ENCODE results near the gene EGR4. TPM values are rescaled to one million over a fixed set of nuclear protein-coding genes. Genes with fewer than 3 reads are reported as not detected.

The EGR4 gene
- total RNA-seq, 1 donor from 2014 or later, result not detected

GRCh38 chr2:73291093-73291460 lies 2.3 kb downstream of the EGR4 start:
- Histone ChIP-seq H3K4me3 (peak overlapping the region in 1 of 2 donors; percentile 24), H3K27me3 (peaks cover 20% of the 10 kb centered on the region), H3K27ac (no peak overlapping the region), H3K9me3 (no peaks in the 10 kb centered on the region), H3K36me3 (no peaks in the 10 kb centered on the region), H3K4me1 (peaks cover 20% of the 10 kb centered on the region)
- intact Hi-C loops (cut with DNase I), result no loop called here
- DNase-seq (ENCODE audit: extremely low spot score in 2 of 2), result peak in 1 of 2 donors; percentile 58
- TF ChIP-seq POLR2AphosphoS5 (IDR thresholded peaks at IDR 0.05; ENCODE audit: insufficient read depth in 1 of 2, low read depth in 1 of 2), result no peak
- TF ChIP-seq POLR2A (IDR thresholded peaks at IDR 0.05), result no peak
- TF ChIP-seq CTCF (IDR thresholded peaks at IDR 0.05), result no peak

DNA sequence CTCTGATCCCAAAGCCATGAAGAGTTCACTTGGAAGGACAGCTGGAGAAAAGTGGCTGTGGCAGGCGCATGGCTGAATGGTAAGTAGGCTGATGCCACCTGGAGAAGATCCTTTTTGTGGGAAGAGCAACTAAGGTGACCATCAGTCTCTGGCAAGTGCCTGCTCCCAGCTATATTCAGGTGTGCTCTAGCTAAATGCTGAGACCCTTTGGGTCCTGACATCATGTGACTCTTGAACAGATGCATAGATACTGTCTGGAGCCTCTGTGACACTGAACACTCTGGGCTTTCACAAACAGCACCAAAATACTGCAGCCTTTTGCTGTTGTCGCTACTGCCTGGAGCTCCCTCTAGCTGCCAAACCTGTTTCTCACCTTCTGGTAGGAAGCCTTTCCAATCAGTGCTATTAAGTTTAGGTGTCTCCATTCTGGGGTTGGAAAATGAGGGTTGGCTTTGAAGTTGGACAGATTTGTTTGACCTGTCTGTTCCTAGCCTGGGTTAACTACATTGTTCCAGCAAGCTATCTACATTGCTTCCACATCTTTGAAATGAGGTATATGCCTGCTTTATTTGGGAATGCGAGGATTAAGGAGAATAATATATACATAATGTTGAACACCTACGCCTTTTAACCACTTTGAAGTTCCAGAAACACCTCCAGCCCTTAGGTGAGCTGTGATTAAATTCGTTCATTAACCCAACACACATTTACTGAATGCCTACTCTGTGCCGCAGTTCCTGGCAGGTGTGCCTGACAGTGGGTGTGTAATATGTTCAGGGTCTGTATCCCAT lies 3.1 kb downstream of the EGR4 start:
- Histone ChIP-seq H3K4me3 (no peak overlapping the region), H3K36me3 (no peaks in the 10 kb centered on the region), H3K9me3 (no peaks in the 10 kb centered on the region), H3K4me1 (peaks cover 21% of the 10 kb centered on the region), H3K27ac (no peak overlapping the region), H3K27me3 (peaks cover 20% of the 10 kb centered on the region)
- TF ChIP-seq POLR2A (IDR thresholded peaks at IDR 0.05) (no peak), POLR2AphosphoS5 (IDR thresholded peaks at IDR 0.05; ENCODE audit: insufficient read depth in 1 of 2, low read depth in 1 of 2) (no peak), CTCF (IDR thresholded peaks at IDR 0.05) (no peak)
- intact Hi-C loops (cut with DNase I), result no loop called here
- peak in 1 of 2 donors; percentile 79 for DNase-seq (ENCODE audit: extremely low spot score in 2 of 2)

- H3K27ac ChIP-seq, result no peak overlapping the region
- intact Hi-C loops (cut with DNase I), result no loop called here
- no peak overlapping the region for H3K4me3 ChIP-seq
- H3K9me3 ChIP-seq, result no peaks in the 10 kb centered on the region
- peaks cover 17% of the 10 kb centered on the region for H3K27me3 ChIP-seq
- no peak for TF ChIP-seq POLR2AphosphoS5 (IDR thresholded peaks at IDR 0.05; ENCODE audit: insufficient read depth in 1 of 2, low read depth in 1 of 2)
- TF ChIP-seq CTCF (IDR thresholded peaks at IDR 0.05), result no peak
- TF ChIP-seq POLR2A (IDR thresholded peaks at IDR 0.05), result no peak
- no peaks in the 10 kb centered on the region for H3K36me3 ChIP-seq
- H3K4me1 ChIP-seq, result peaks cover 30% of the 10 kb centered on the region
- DNase-seq (ENCODE audit: extremely low spot score in 2 of 2), result no peak
These were observed 4.0 kb downstream of the EGR4 start for GRCh38 chr2:73289304-73289703.

DNA sequence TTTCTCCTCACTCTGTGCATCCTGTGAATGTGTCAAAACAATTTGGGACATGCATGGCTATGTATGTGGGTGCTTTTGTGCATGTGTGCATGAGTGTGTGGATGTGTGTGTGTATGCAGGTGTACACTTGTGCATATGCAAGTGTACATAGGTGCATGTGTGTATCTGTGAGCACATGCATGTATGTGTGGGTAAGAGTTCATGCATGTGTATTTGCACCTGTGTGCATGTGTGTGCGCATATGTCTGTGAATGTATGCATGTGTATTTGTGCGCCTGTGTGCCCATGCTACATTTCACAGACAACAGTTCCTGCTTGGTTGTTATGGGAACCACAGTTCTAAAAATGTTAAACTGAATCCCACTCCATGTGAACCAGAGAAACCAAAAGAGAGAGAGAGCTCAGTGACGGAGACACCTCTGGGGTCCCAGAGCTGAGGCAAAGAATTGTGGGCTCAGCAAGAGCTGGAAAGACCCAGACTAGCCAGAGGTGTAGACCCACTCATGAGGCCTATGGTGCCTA lies 7.2 kb downstream of the EGR4 start:
- Histone ChIP-seq H3K36me3 (no peaks in the 10 kb centered on the region), H3K4me3 (no peak overlapping the region), H3K27me3 (no peaks in the 10 kb centered on the region), H3K4me1 (peaks cover 26% of the 10 kb centered on the region), H3K27ac (no peak overlapping the region), H3K9me3 (no peaks in the 10 kb centered on the region)
- no peak for TF ChIP-seq CTCF (IDR thresholded peaks at IDR 0.05)
- intact Hi-C loops (cut with DNase I), result no loop called here
- no peak for DNase-seq (ENCODE audit: extremely low spot score in 2 of 2)

GRCh38 chr2:73285159-73285739 lies 8.1 kb downstream of the EGR4 start:
- intact Hi-C loops (cut with DNase I), result no loop called here
- Histone ChIP-seq H3K4me1 (peaks cover 21% of the 10 kb centered on the region), H3K4me3 (peak overlapping the region in 1 of 2 donors; percentile 69), H3K9me3 (no peaks in the 10 kb centered on the region), H3K27me3 (no peaks in the 10 kb centered on the region), H3K27ac (no peak overlapping the region), H3K36me3 (no peaks in the 10 kb centered on the region)
- DNase-seq (ENCODE audit: extremely low spot score in 2 of 2), result no peak
- TF ChIP-seq POLR2AphosphoS5 (IDR thresholded peaks at IDR 0.05; ENCODE audit: insufficient read depth in 1 of 2, low read depth in 1 of 2) (no peak), POLR2A (IDR thresholded peaks at IDR 0.05) (no peak), CTCF (IDR thresholded peaks at IDR 0.05) (no peak)
